ENCODE results near the gene CAPZB. TPM values are rescaled to one million over a fixed set of nuclear protein-coding genes. Genes with fewer than 3 reads are reported as not detected.

The CAPZB gene
- total RNA-seq, 3 donors from 2014 or later (not counting 1 experiment from before 2014, with no cell fraction given), result 369 to 393 (median 375) TPM

- no peak for TF ChIP-seq CTCF (IDR thresholded peaks at IDR 0.05)
- ATAC-seq, result no peak
- no peaks in the 10 kb centered on the region for H3K9me3 ChIP-seq (ENCODE audit: control insufficient read depth, insufficient read depth, low read length)
- DNase-seq, result no peak
- peaks cover 22% of the 10 kb centered on the region for H3K36me3 ChIP-seq (ENCODE audit: control insufficient read depth, insufficient read depth, low read length)
- no peak overlapping the region for H3K27ac ChIP-seq (ENCODE audit: low read length)
- Mint-ChIP-seq H3K27me3 (ENCODE audit: low read depth in 2 of 2) (no peaks in the 10 kb centered on the region), H3K27ac (peak overlapping the region; percentile 94 to 96), H3K9me3 (no peaks in the 10 kb centered on the region), H3K36me3 (no peaks in the 10 kb centered on the region), H3K4me1 (peaks cover 80 to 81% of the 10 kb centered on the region in 2 donors), H3K4me3 (no peak overlapping the region)
- H3K4me3 ChIP-seq (ENCODE audit: low read length), result no peak overlapping the region
- H3K4me1 ChIP-seq (ENCODE audit: control insufficient read depth, insufficient read depth, low read length), result peaks cover 33% of the 10 kb centered on the region
- no peaks in the 10 kb centered on the region for H3K27me3 ChIP-seq (ENCODE audit: control insufficient read depth, insufficient read depth, low read length)
- WGBS (ENCODE audit: insufficient coverage), result 73% methylated on average over 4 of the region's 4 CpGs
- intact Hi-C loops (cut with micrococcal nuclease), result no loop called here
These were observed 98.3 kb downstream of the CAPZB start for GRCh38 chr1:19387045-19387467.

- no peaks in the 10 kb centered on the region for H3K36me3 Mint-ChIP-seq
- Histone ChIP-seq H3K9me3 (ENCODE audit: control insufficient read depth, insufficient read depth, low read length) (no peaks in the 10 kb centered on the region), H3K4me3 (ENCODE audit: low read length) (no peak overlapping the region), H3K4me1 (ENCODE audit: control insufficient read depth, insufficient read depth, low read length) (peaks cover 22% of the 10 kb centered on the region), H3K27ac (ENCODE audit: low read length) (no peak overlapping the region), H3K27me3 (ENCODE audit: control insufficient read depth, insufficient read depth, low read length) (no peaks in the 10 kb centered on the region), H3K36me3 (ENCODE audit: control insufficient read depth, insufficient read depth, low read length) (peaks cover 22% of the 10 kb centered on the region)
- H3K27ac Mint-ChIP-seq, result peak overlapping the region; percentile 52 to 96
- WGBS (ENCODE audit: insufficient coverage), result 96% methylated on average over 15 of the region's 15 CpGs
- no peaks in the 10 kb centered on the region for H3K27me3 Mint-ChIP-seq (ENCODE audit: low read depth in 2 of 2)
- no peaks in the 10 kb centered on the region for H3K9me3 Mint-ChIP-seq
- TF ChIP-seq CTCF (IDR thresholded peaks at IDR 0.05), result no peak
- H3K4me1 Mint-ChIP-seq, result peaks cover 69 to 74% of the 10 kb centered on the region in 2 donors
- H3K4me3 Mint-ChIP-seq, result no peak overlapping the region
- intact Hi-C loops (cut with micrococcal nuclease), result no loop called here
- ATAC-seq, result no peak
- no peak for DNase-seq
These were observed 99.3 kb downstream of the CAPZB start for GRCh38 chr1:19385869-19386591.

GRCh38 chr1:19385221-19385620, 100.1 kb downstream of the CAPZB start:
- 85% methylated on average over 9 of the region's 9 CpGs for WGBS (ENCODE audit: insufficient coverage)
- Mint-ChIP-seq H3K36me3 (no peaks in the 10 kb centered on the region), H3K27ac (peak overlapping the region; percentile 52 to 96), H3K4me1 (peaks cover 62 to 67% of the 10 kb centered on the region in 2 donors), H3K27me3 (ENCODE audit: low read depth in 2 of 2) (no peaks in the 10 kb centered on the region), H3K9me3 (no peaks in the 10 kb centered on the region), H3K4me3 (no peak overlapping the region)
- Histone ChIP-seq H3K27me3 (ENCODE audit: control insufficient read depth, insufficient read depth, low read length) (no peaks in the 10 kb centered on the region), H3K36me3 (ENCODE audit: control insufficient read depth, insufficient read depth, low read length) (peaks cover 24% of the 10 kb centered on the region), H3K4me3 (ENCODE audit: low read length) (no peak overlapping the region), H3K4me1 (ENCODE audit: control insufficient read depth, insufficient read depth, low read length) (peaks cover 14% of the 10 kb centered on the region), H3K27ac (ENCODE audit: low read length) (no peak overlapping the region), H3K9me3 (ENCODE audit: control insufficient read depth, insufficient read depth, low read length) (no peaks in the 10 kb centered on the region)
- TF ChIP-seq CTCF (IDR thresholded peaks at IDR 0.05), result no peak
- DNase-seq (no peak), ATAC-seq (no peak)
- intact Hi-C loops (cut with micrococcal nuclease), result no loop called here

- H3K27me3 Mint-ChIP-seq (ENCODE audit: low read depth in 2 of 2), result no peaks in the 10 kb centered on the region
- 100% methylated on average over 5 of the region's 7 CpGs for WGBS (ENCODE audit: insufficient coverage)
- no peak overlapping the region for H3K4me3 Mint-ChIP-seq
- ATAC-seq (no peak), DNase-seq (no peak)
- Histone ChIP-seq H3K4me1 (ENCODE audit: control insufficient read depth, insufficient read depth, low read length) (peaks cover 10% of the 10 kb centered on the region), H3K27ac (ENCODE audit: low read length) (no peak overlapping the region), H3K36me3 (ENCODE audit: control insufficient read depth, insufficient read depth, low read length) (peaks cover 28% of the 10 kb centered on the region), H3K27me3 (ENCODE audit: control insufficient read depth, insufficient read depth, low read length) (no peaks in the 10 kb centered on the region), H3K9me3 (ENCODE audit: control insufficient read depth, insufficient read depth, low read length) (no peaks in the 10 kb centered on the region), H3K4me3 (ENCODE audit: low read length) (no peak overlapping the region)
- no peaks in the 10 kb centered on the region for H3K36me3 Mint-ChIP-seq
- H3K27ac Mint-ChIP-seq, result peak overlapping the region; percentile 52 to 96
- TF ChIP-seq CTCF (IDR thresholded peaks at IDR 0.05), result no peak
- no peaks in the 10 kb centered on the region for H3K9me3 Mint-ChIP-seq
- intact Hi-C loops (cut with micrococcal nuclease), result no loop called here
- peaks cover 62% of the 10 kb centered on the region in 2 donors for H3K4me1 Mint-ChIP-seq
These were observed 100.6 kb downstream of the CAPZB start for GRCh38 chr1:19384772-19385187.
